Measurements from ENCODE around the gene NKD2.

The NKD2 gene

GRCh38 chr5:1029945-1030625, 21.5 kb downstream of the NKD2 start:
- H3K27me3 ChIP-seq (ENCODE audit: control insufficient read depth, low read length): no peaks in the 10 kb centered on the region
- peaks cover 2% of the 10 kb centered on the region; the same call in 1 of the 2 replicates for H3K9me3 ChIP-seq (ENCODE audit: control insufficient read depth, insufficient read depth, low read length)
- H4K20me1 ChIP-seq (ENCODE audit: control insufficient read depth, insufficient read depth, low read depth, low read length): no peaks in the 10 kb centered on the region

GRCh38 chr5:1030801-1031271, 22.2 kb downstream of the NKD2 start:
- no peak overlapping the region for H3K4me3 ChIP-seq (ENCODE audit: low read length)
- no peaks in the 10 kb centered on the region for H3K36me3 ChIP-seq (ENCODE audit: control insufficient read depth, low read length)
- H4K20me1 ChIP-seq (ENCODE audit: control insufficient read depth, insufficient read depth, low read depth, low read length): no peaks in the 10 kb centered on the region
- no peak overlapping the region for H3K27ac ChIP-seq (ENCODE audit: low read depth, low read length)
- H3K9me2 ChIP-seq (replicated peaks; ENCODE audit: control insufficient read depth, low read length): no peaks in the 10 kb centered on the region
- H3K4me2 ChIP-seq (ENCODE audit: low read length): no peak overlapping the region
- no peaks in the 10 kb centered on the region for H3K27me3 ChIP-seq (ENCODE audit: control insufficient read depth, low read length)
- H3K79me2 ChIP-seq (ENCODE audit: control insufficient read depth, low read length): no peaks in the 10 kb centered on the region
- no peak for TF ChIP-seq EZH2phosphoT487 (IDR thresholded peaks at IDR 0.05; ENCODE audit: borderline replicate concordance, low read length)
- no peak for TF ChIP-seq CTCF (IDR thresholded peaks at IDR 0.05; ENCODE audit: low read depth, low read length, poor library complexity, severe bottlenecking)
- H3F3A ChIP-seq (ENCODE audit: control insufficient read depth, insufficient read depth): no peaks in the 10 kb centered on the region
- no peaks in the 10 kb centered on the region for H3K4me1 ChIP-seq (ENCODE audit: control insufficient read depth, low read length)
- H3K9me3 ChIP-seq (ENCODE audit: control insufficient read depth, insufficient read depth, low read length): peaks cover 6% of the 10 kb centered on the region; the same call in 1 of the 2 replicates

More at GRCh38 chr5:1029945-1030625, 21.5 kb downstream of the NKD2 start:
- H3K9me2 ChIP-seq (replicated peaks; ENCODE audit: control insufficient read depth, low read length): no peaks in the 10 kb centered on the region
- TF ChIP-seq EZH2phosphoT487 (IDR thresholded peaks at IDR 0.05; ENCODE audit: borderline replicate concordance, low read length): no peak
- no peak for TF ChIP-seq CTCF (IDR thresholded peaks at IDR 0.05; ENCODE audit: low read depth, low read length, poor library complexity, severe bottlenecking)
- H3K4me3 ChIP-seq (ENCODE audit: low read length): no peak overlapping the region
- no peaks in the 10 kb centered on the region for H3K4me1 ChIP-seq (ENCODE audit: control insufficient read depth, low read length)
- H3K4me2 ChIP-seq (ENCODE audit: low read length): no peak overlapping the region
- H3K79me2 ChIP-seq (ENCODE audit: control insufficient read depth, low read length): no peaks in the 10 kb centered on the region
- H3F3A ChIP-seq (ENCODE audit: control insufficient read depth, insufficient read depth): no peaks in the 10 kb centered on the region
- H3K36me3 ChIP-seq (ENCODE audit: control insufficient read depth, low read length): no peaks in the 10 kb centered on the region
- H3K27ac ChIP-seq (ENCODE audit: low read depth, low read length): no peak overlapping the region

- H3K9me3 ChIP-seq (ENCODE audit: control insufficient read depth, insufficient read depth, low read length): peaks cover 6% of the 10 kb centered on the region; the same call in 1 of the 2 replicates
- H3K27me3 ChIP-seq (ENCODE audit: control insufficient read depth, low read length): no peaks in the 10 kb centered on the region
- H3K79me2 ChIP-seq (ENCODE audit: control insufficient read depth, low read length): no peaks in the 10 kb centered on the region
- no peaks in the 10 kb centered on the region for H3F3A ChIP-seq (ENCODE audit: control insufficient read depth, insufficient read depth)
- no peak overlapping the region for H3K4me2 ChIP-seq (ENCODE audit: low read length)
- no peaks in the 10 kb centered on the region for H3K4me1 ChIP-seq (ENCODE audit: control insufficient read depth, low read length)
- H3K9me2 ChIP-seq (replicated peaks; ENCODE audit: control insufficient read depth, low read length): no peaks in the 10 kb centered on the region
- H3K36me3 ChIP-seq (ENCODE audit: control insufficient read depth, low read length): no peaks in the 10 kb centered on the region
- TF ChIP-seq EZH2phosphoT487 (IDR thresholded peaks at IDR 0.05; ENCODE audit: borderline replicate concordance, low read length) (no peak), CTCF (IDR thresholded peaks at IDR 0.05; ENCODE audit: low read depth, low read length, poor library complexity, severe bottlenecking) (no peak)
- no peak overlapping the region for H3K4me3 ChIP-seq (ENCODE audit: low read length)
- no peaks in the 10 kb centered on the region for H4K20me1 ChIP-seq (ENCODE audit: control insufficient read depth, insufficient read depth, low read depth, low read length)
- no peak overlapping the region for H3K27ac ChIP-seq (ENCODE audit: low read depth, low read length)
Observed at GRCh38 chr5:1031306-1031959, 22.8 kb downstream of the NKD2 start.

Data from DOHH2 (cell line).